Hindlimb muscle (tissue), 1 donor: ENCODE results near the gene PLPPR4. TPM values are rescaled to one million over a fixed set of nuclear protein-coding genes. Genes with fewer than 3 reads are reported as not detected.
"Not testable (repeated sequence)": the region's sequence is repeated elsewhere in the genome, so short reads cannot be mapped to it uniquely, and the experiment has no call there.

ENCODE experiments used
- DNase-seq: peaks from one replicate; pipeline ENCODE4 v3.0.0-alpha.2; 2013
- polyA plus RNA-seq: library from polyadenylated mRNA; unstranded; fragments of 120-200 nt; gene quantifications from one replicate; pipeline ENCODE4 v1.2.1, GENCODE V29; 2013; ENCODE audit not compliant: insufficient read length

PLPPR4 gene, protein sequence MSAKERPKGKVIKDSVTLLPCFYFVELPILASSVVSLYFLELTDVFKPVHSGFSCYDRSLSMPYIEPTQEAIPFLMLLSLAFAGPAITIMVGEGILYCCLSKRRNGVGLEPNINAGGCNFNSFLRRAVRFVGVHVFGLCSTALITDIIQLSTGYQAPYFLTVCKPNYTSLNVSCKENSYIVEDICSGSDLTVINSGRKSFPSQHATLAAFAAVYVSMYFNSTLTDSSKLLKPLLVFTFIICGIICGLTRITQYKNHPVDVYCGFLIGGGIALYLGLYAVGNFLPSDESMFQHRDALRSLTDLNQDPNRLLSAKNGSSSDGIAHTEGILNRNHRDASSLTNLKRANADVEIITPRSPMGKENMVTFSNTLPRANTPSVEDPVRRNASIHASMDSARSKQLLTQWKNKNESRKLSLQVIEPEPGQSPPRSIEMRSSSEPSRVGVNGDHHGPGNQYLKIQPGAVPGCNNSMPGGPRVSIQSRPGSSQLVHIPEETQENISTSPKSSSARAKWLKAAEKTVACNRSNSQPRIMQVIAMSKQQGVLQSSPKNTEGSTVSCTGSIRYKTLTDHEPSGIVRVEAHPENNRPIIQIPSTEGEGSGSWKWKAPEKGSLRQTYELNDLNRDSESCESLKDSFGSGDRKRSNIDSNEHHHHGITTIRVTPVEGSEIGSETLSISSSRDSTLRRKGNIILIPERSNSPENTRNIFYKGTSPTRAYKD
- 8.8 TPM for polyA plus RNA-seq

DNA sequence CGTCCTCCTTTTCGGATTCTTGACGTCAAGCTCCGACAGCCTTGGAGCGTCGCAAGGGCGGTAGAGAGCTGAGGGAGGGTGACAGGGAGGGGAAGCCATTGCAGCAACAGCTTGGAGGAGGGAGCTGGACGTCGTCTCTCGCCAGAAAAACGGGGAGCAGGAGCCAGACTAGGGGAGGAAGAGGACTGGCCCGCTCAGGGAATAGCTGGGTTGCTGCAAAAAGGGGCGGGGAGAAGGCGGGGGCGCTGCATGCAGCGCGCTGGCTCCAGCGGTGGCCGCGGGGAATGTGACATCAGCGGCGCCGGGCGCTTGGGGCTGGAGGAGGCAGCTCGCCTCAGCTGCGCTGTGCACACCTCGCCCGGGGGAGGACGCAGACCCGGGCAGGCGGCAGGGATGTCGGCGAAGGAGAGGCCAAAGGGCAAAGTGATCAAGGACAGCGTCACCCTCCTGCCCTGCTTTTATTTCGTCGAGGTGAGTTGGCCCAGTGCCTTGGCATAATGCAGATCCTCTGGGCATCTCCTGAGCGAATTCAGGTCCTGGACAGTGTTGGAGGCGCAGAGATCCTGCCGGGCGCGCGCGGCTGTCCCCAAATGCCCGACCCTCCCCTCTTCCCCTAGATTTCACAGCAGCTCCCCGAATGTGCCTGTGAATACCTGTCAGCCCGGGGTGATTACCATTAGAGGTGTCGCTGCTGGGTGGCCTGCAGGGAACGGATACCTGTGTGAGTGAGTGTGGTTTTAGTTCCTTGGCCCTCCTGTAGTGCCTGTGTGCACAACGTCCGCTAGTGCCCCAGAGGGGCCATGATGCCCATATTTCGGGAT, at the start of gene PLPPR4:
TSS of gene PLPPR4 (plus strand) at position 292 of the 821 bp plus-strand sequence. CDS start at position 394, 102 bp downstream.
- peak; percentile 78 for DNase-seq

DNA sequence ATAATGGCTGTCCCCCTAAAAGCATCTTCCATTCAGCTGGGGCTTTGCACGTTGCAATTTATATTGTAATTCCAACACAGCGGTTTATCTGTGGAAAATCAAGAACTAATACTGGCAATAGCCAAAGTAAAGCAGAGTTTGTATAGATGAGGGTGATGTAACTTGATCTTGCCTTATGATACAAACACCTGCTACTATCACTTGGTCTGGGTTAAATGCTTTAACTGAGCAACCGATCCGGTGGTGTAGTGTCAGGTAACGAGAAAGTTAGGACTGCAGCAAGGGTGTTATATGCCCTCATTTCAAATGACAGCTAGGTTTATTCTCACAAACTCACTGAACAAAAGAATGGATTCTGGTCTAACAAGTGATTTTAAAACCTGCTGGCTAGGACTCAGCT, 47.3 kb upstream of the PLPPR4 start:
- no peak for DNase-seq

DNA sequence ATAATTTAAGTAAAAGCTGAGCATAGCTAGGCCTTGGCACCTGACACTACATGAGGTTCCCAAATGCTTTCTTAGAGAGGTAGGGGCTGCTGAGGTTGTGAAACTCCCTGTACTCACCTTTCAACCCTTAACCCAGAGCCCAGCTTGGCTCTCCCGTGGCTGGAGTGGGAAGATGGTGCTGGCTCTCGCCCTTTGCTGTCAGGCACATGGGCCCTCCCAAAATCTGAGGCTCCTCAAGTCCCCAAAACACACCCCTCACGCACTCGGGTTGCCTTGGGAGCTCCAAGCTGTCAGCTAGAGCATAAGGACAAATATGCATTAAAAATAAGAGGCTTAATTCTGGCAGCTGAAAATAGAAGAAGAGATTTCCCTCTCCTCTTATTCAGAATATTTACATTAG, 46.7 kb upstream of the PLPPR4 start:
- no peak for DNase-seq

DNA sequence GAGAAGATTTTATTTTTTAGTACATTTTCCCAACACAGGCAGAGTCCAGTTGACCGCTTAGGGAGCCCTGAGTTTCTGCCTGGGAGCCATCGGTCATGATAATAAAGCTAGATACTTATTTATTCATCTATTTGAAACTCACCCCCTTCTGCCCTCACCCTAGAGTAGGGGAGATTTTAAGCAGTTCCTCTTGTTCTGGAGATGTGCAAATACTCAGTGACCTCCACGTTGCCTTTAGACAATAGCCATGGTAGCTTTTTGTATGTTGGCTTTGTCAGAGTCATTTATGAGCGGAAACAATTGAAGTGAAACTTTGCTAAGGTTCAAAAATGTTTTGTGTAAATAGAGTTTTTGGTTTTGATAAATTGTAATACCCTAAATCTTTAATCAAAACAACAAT, 45.7 kb upstream of the PLPPR4 start:
- no peak for DNase-seq

DNA sequence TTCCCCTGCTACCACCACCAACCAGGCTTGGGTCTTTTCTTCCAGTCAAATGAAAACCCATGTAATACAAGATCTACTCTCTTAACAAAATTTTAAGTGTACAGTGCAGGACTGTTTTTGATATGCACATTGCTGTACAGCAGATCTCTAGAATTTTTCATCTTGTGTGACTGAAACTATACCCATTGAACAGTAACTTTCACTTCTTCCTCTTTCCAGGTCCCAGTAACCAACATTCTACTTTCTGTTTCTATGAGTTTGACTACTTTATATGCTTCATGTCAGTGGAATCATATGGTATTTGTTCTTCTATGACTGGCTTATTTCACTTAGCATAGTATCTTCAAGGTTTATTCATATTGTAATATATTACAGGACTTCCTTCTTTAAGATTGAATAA, 45.3 kb upstream of the PLPPR4 start:
- no peak for DNase-seq

DNA sequence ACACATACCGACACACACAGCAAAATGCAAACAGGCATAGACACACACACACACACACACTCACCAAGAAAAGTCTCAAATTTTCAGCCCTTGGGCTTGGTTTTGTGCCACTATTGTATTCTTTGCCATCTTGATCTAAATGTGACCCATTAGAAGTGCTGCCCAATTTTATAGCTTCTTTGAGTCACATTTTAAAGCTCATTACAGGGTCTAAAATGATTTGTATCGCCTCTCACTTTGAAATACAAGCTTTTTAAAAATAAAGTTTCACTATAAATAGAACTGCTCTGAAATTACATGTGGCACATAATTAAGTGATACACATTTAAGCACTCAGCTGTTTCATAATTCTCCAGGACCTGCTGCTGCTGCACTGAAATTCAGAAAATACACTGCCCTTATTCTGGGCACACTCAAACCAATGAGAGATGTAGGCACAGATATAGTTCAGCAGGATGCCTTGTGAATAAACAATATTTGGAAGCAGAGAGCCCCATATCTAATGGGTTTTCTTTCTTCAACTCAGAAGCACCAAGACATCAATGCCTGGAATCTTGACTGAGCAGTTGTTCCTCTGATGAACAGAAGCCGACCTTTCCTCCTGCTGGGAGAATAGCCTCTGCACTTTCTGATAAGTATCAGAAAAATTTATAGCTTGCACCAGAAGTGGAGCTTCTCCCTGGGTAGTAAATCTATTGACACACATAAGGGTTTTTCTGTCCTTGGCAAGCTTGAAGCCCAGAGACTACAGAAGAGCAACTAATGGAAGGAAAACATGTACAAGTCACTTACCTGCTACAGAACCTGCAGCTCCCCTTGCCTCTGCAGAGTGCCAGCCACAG, 37.0 kb upstream of the PLPPR4 start:
- no peak for DNase-seq

DNA sequence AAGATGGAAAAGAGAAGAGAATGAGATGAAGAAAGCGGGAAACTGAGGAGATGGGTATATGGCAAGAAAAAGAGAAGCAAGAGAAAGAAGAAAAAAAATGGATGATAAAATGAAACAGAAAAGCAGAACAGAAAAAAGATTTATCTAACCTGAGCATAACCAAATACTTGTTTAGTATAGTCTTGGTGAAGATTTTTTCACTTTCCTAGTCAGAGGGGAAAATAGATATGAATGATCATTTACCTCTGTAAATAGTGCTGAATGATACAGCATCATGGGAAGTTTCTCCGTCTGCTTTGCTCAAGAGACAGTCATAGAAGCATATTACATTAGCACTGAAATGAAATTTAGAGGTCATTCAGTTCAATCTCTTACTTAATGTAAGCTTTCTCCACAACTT, 36.1 kb upstream of the PLPPR4 start:
- DNase-seq, result no peak

DNA sequence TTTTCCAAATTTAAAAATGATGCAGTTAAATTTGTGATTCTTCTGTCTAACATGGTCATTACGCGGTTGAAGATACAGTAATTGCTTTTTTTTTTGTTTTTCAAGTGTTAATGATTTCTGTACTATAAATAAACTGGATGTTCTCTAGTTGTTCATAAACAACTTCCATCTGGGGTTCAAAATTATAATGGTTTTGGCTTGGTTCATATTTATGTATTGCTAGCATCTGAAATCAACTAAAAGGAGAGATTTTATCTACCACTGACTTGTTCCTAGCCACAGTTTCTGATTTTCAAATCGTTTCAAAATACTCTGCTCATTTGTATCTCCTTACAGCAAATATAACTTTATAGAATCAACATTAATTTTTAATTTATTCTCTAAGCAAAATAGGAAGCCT, 35.2 kb upstream of the PLPPR4 start:
- no peak for DNase-seq

DNA sequence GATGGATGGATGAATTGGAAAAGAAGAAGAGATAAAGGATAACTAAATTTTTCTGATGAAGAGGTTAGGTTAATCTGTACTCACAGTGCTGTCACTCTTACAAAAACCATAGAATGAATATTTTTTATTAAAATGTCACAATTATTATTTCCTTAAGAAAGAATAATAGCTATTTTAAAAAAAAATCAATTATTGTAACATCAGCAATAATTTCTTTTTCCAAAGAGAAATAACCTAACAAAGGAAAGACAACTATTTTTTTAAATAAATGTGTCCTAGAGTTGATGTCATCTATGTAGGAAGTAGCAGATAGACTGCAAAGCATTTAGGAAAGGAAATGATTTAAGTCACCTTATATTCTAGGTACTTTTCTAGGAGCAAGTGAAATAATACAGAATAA, 33.6 kb upstream of the PLPPR4 start:
- DNase-seq, result no peak

DNA sequence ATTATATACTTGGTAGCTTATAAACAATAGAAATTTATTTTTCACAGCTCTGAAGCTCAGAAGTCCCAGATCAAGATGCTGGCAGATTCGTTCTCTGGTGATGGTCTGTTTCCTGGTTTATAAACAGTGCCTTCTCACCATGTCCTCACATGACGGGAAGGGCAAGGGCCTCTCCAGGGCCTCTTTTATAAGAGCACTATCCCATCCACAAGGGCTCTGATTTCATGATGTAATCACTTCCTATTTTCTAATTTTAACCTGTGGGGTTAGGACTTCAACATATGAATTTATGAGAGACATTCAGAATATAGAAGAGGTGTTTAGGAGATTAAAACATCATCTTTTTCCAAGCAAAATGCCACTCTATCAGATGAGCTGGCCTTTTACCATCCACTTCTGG, 32.1 kb upstream of the PLPPR4 start:
- no peak for DNase-seq

DNA sequence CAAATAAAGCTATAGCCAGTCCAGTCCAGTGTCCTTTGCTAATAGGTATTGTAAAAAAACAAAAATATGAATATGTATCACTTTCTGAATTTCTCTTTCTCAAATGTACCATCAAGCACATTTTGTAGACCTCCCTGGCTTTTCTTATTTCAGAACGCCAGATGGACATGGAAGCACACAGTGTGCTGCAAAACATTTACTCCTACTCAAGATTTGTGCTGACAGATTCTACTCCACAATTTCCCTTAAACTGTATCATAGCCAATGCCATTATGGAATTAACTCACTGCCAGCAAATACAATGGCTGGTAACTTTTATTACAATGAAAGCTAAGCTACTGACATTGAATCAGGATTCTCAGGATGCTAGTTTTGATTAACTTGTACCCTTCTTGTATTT, 30.8 kb upstream of the PLPPR4 start:
- DNase-seq, result no peak

DNA sequence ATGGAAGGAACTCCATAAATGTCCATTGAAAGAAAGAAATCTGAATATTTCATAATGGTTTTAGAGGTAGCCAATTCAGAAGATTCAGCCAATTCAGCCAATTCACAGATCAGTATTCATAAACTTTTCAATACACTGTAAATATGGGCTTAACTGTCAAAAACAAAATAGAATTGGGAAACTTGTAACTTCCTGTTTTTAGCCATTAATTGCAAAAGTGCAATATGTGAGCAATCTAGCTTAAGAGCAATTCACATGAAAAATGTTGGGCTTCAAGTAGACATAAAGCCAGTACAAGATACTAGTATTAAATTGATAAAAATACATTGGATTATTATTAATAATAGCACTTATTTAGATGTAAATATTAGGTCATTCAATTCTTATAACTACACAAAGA, 27.5 kb upstream of the PLPPR4 start:
- DNase-seq, result no peak

DNA sequence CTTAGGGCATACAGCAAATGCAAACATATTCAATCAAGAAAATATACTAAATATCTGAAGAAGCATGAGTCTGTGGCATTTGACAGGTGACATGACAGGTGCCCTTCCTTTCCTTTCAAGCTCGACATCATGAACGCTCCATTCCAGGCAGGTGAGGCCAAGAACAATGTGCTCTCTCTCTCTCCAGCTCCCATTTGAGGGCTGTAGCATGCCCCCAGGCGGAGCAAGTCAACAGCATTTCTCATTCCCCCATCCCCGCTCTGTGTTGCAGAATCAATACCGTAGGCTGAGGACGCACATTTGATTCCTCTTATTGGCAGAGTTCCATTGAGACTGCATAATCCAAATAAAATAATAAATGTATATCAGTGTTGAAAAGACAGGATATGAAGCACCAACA, 24.6 kb upstream of the PLPPR4 start:
- DNase-seq, result no peak

DNA sequence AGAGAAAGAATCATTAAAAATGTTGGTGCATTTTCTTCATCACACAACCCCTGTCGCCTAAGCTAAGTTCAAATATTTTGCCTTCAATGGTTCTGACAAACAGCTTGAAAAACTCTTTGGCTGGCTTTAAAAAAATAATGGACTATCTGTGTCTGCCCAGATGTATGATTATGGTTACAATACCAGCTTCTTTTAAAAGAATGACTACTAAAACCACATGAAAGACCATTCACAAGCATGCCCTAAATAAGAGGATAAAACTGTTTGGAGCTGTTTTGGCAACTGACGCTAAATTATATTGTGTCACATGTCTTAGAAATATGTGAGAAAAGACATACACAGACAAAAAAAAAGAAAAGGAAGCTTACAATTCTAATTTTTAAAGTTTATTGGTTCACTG, 23.7 kb upstream of the PLPPR4 start:
- no peak for DNase-seq

DNA sequence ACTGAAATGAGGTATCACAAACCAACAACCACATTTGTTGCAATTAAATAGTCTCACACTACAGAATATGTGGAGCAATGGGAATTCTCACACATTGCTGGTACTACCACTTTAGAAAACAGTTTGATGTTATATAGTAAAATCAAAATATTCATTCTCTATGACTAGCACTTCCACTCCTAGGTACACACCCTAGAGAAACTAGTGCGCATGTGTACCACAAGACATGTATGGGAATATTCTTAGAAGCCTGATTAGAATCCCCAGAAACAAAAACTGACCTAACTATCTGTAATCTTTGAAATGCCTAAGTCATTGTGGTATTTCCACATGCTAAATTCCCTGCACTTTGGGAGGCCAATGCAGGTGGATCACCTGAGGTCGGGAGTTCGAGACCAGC, 18.1 kb upstream of the PLPPR4 start:
- DNase-seq, result no peak

DNA sequence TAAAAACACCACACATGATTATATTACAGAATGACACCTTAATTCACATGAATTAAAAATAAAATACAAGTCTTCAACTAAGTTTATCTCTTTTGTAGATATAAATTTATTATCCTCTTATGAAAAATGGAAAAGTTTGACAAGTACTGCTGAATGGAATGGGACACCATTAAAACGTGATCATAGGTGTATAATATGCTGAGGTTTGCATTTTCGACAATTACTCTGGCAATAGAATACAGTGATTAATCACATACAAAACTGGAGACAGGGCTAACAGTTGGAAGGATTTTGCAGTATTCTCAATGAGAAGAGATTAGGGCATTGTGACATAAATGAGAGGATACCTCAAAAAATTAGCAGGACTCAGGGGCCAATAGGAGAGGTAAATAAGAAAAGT, 17.1 kb upstream of the PLPPR4 start:
- no peak for DNase-seq

DNA sequence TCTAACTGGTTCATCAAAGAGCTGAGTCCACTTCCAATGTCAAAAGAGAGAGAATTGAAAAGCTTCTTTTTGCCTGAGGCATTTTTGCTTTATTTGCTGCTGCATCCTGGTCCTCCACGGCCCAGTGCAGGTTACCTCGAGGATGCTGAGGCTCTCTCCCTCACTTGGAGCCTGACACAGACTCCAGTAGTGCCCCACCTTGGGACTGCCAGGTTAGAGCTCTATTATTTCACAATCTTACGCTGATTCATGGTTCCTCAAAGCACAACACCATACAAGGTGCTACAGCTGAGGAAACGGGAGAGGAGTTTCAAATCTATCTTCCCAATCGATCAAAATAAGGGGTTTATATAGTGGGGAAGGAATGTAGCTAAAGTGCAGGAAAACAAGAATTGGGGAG, 13.6 kb upstream of the PLPPR4 start:
- DNase-seq, result no peak

DNA sequence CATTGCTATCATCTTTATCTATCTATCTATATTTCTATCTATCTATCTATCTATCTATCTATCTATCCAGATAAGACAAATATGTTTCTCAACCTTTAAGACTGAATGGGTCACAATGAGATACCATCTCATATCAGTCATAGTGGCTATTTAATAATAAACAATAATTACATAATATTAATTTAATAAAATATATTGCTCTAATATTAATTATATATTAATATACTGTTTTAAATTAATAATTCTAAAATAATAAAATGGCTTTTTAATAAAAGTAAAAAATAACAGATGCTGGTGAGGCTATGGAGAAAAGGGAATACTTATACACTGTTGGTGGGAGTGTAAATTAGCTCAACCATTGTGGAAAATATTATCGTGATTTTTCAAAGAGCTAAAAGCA, 13.0 kb upstream of the PLPPR4 start:
- no peak for DNase-seq

DNA sequence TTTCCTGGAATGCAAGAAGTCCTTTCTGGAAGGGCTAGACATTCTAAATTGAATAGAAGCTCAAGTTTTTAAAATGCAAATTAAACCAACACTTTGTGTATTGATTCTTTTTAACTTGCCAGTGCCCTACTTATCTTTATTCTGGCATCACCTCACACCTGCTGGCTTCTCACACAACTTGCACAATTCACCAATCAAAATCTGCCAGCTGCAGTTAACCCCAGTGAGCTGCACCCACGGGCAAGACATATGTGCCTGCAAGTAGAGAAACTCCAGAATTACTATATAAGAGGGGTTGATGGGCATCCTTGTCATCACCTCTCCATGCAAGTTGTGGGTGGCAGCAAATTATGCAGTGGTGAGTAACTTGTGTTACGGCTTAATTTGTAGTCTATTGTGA, 11.7 kb upstream of the PLPPR4 start:
- DNase-seq, result no peak

DNA sequence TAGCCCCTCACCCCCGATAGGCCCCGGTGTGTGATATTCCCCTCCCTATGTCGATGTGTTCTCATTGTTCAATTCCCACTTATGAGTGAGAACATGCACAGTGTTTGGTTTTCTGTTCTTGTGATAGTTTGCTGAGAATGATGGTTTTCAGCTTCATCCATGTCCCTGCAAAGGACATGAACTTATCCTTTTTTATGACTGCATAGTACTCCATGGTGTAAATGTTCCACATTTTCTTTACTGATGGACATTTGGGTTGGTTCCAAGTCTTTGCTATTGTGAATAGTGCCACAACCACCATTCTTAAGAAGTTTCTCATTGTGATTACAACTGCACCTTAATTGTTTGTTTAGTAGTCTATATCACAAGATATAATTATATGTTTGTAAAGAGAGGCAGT, 3.9 kb upstream of the PLPPR4 start:
- not testable (repeated sequence) for DNase-seq

DNA sequence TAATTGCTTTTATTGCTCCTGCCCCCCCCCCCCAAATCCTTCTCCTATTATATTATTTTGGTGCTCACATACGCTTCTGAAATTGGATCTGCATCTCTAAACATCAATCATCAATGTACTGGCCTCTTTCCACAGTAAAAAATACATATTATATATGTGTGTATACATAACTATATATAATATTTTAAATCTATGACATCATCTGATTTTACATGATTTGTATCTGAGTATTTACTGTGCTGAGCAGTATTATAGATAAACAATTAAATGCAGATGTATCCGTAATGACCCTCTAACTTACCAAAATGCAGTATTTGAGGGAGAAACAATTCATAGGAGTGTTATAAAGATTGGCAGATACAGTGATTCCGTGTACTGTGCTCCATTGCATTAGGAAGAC, 832 bp downstream of the PLPPR4 start:
- no peak for DNase-seq

DNA sequence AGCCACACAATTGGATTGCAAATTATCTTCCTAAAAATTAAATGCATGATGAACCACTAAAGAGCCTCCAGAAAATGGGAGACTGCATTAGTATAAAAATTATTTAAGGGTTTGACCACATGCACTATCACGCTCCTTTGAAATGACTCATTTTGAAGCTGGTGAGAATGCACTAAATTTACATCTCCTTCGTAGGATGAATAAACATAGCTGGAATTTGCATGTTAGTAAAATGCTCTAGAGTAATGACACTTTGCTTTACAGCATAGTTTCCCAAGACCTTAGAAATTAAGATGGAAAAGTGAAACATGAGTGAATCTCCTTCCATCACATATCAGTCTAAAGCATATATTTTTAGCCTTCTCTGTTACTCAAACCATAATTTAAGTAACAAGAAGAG, 2.4 kb downstream of the PLPPR4 start:
- DNase-seq, result no peak
